Peyer's patch (tissue), 4 donors: ENCODE data around the gene FAM47E.

ENCODE experiments used
- CTCF ChIP-seq, 6 experiments: fragments of 450-650 bp in 4 of 6; fragments of 200-600 bp in 2 of 6; sonication (generic) in 1 of 6; IDR thresholded peaks; one replicate each; pipeline ENCODE4 v1.5.1; 2017 to 2019; ENCODE audit warnings: antibody characterized with exemption in 6 of 6, mild to moderate bottlenecking in 3 of 6, moderate library complexity in 1 of 6
- POLR2A ChIP-seq, 2 donors: fragments of 450-650 bp; IDR thresholded peaks; one replicate each; pipeline ENCODE4 v1.5.1; 2017; ENCODE audit warnings: antibody characterized with exemption in 2 of 2, mild to moderate bottlenecking in 2 of 2, moderate library complexity in 2 of 2

GRCh38 chr4:76293772-76294171 is 42.3 kb downstream of the FAM47E start:
- no peak for TF ChIP-seq POLR2A (IDR thresholded peaks at IDR 0.05)
- TF ChIP-seq CTCF (IDR thresholded peaks at IDR 0.05) = no peak
